Raji (cell line): Measurements from ENCODE around the gene PTH2.
A peak's percentile ranks its signal among the peaks of the same experiment; 100 is the strongest.

Experiments used
- POLR2A ChIP-seq: IDR thresholded peaks from 2 replicates; pipeline ENCODE4 v1.6.1; 2011; ENCODE audit warnings: low read depth, low read length, control low read depth; ENCODE audit not compliant: insufficient read depth

Gene PTH2

DNA sequence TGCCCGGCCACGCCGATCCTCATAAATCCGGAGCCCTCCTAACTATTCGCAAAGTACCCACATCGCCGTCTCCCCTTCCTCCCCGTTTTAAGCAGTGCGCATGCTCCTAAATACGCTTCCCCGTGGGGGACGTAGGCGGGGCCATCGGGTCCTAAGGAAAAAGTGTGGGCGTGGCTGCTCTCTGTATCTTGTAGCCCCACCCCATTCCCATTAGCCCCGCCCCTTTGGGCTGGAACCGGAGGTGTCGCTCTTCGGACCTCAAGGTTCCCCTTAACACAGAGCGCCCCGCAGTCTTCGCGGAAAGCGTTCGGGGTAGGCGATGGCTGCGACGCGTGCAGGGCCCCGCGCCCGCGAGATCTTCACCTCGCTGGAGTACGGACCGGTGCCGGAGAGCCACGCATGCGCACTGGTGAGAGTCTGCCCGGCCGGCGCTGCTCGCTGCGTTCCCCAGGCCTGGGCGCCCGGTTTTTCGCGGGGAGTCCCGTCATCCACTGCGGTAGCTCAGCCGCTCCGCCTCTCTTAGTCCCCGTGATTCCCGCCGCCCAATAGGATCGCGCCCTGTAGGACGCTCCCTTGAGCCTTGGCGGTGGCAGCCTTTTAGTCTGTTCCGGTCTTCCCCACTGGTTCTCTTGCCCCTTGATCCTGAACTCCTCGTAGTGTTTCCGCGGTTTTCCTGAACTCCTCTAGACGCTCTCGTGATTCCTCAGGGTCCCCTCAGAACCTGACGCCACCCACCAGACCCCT lies 29.9 kb upstream of the PTH2 start, which contains the start of gene ALDH16A1:
Gene ALDH16A1, plus strand, starts transcription at position 213 of the 744 bp plus-strand sequence. Its CDS starts 107 bp downstream, at position 320.
- TF ChIP-seq POLR2A = peak; percentile 91

DNA sequence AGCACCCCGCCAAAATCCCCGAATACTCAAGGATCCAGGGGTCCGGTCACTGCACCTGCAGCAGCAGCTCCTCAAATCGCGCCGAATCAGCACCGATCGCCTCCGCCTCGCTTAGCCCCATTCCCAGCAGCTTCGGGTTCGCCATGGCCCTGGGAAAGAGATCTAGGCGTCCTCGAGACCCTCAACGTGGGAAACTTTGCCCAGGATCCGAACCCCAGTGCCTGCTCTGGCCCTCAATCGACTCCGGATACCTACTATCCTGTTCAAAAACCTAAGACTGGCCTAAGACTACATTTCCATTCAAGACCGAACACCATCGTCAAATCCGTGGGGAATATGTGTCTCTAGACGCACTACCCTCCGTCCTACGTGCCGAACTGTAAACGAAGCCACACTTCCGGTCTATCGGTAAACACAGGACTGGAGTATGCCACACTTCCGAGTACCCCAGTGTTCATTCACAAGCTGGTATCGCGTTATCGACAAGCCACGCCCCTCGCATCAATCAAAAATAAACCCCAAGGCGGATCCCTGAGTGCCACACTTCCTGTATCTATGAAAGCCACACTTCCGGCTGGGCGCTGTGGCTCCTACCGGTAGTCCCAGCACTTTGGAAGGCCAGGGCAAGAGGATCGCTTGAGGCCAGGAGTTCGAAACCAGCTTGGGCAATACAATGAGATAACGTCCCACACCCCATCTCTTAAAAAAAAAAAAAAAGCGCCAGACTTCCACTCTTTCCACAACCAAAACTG lies 28.4 kb upstream of the PTH2 start, which contains the start of gene PIH1D1:
Gene PIH1D1, minus strand, starts transcription at position 385 of the 752 bp plus-strand sequence. Its CDS starts 240 bp downstream, at position 145.
- TF ChIP-seq POLR2A = peak; percentile 96

DNA sequence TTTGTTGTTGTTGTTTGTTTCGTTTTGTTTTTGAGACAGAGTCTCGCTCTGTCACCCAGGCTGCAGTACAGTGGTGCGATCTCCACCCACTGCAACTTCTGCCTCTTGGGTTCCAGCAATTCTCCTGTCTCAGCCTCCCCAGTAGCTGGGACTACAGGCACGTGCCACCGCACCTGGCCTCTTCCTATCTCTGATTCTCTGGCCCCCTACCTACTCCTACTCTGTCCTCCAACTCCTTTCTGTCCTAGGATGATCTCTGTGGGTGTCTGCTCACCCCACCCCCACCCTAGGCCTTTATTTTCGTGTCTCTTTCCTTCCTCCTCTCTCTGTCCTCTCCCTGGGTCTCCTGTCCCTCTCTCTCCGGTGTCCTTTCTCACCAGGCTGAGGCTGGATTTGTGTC lies 27.2 kb upstream of the PTH2 start:
- TF ChIP-seq POLR2A = no peak

DNA sequence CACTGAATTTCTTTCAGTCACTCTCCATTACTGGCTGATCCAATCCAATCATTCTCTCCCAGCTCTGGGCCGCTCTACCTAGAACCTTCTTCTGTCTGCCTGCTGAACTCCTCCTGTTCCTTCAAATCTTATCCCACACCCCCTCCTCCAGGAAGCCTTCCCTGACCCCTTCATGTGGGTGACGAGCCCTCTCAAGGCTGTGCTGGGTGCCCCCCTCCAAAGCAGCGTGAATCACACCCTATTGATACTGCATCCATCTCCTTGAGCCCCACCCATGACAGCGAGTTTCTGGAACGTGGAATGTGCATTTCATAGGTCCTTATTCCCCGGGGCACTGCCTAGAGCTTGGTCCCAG lies 25.2 kb upstream of the PTH2 start:
- TF ChIP-seq POLR2A = no peak

DNA sequence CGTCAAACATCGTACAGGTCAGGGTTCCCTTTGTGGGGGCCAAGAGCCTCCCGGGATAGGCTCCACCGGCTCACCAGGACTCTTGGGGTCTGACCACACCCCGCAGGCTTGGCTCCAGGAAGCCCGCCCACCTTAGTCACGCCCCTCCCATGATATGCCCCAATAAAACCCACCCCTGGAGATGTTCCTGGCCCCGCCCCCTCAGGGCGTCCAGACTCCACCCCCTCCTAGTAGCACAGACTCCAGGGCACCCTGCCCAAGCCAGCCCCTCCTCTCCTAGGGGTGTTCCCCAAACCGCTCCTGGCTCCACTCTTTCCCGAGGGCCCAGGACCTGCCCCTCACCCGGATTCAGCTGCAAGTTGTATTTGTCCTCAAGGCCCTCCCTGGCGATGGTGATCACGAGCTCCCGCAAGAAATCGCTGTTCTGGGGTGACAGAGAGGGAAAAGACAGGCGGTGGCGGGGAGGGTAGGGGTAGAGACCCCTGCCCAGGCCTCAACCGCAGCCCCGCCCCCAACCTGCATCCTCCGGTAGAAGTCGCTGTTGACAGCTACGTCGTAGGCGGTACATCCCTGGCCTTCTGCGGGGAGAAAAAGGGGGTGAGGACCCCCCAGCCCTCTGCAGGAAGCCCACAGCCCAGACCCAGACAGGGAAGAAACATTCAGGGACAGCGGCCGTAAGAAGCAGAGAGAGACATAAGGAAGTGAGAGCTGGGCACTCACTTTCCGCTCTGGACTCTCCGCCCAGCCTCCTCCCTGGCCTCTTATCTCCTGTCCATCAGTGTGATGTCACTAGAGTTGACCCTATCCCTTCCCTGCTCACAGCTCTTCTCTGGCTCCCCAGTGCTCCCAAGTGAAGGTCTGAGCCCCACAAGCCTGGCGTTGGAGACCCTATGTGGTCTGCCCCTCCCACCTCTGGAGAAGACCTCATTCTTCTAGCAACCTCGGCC lies 24.5 kb upstream of the PTH2 start:
- no peak for TF ChIP-seq POLR2A

DNA sequence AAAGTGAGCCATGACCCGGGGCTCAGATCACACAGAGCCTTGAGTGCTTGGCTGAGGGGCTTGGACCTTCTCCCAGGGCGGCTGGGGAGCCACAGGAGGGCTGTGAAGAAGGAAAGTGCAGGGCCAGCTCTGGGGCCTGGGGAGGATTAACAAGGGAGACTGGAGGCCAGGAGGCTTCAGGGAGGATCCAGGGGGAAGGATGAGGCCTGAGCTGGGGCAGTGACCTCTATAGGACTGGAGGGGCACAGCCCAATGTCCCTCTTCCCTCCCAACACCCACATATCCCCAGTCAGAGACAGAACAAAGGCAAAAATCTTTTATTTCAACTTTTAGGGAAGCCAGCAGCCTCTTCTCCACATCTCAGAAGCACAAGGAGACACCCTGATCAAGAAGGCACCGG lies 22.8 kb upstream of the PTH2 start:
- no peak for TF ChIP-seq POLR2A

DNA sequence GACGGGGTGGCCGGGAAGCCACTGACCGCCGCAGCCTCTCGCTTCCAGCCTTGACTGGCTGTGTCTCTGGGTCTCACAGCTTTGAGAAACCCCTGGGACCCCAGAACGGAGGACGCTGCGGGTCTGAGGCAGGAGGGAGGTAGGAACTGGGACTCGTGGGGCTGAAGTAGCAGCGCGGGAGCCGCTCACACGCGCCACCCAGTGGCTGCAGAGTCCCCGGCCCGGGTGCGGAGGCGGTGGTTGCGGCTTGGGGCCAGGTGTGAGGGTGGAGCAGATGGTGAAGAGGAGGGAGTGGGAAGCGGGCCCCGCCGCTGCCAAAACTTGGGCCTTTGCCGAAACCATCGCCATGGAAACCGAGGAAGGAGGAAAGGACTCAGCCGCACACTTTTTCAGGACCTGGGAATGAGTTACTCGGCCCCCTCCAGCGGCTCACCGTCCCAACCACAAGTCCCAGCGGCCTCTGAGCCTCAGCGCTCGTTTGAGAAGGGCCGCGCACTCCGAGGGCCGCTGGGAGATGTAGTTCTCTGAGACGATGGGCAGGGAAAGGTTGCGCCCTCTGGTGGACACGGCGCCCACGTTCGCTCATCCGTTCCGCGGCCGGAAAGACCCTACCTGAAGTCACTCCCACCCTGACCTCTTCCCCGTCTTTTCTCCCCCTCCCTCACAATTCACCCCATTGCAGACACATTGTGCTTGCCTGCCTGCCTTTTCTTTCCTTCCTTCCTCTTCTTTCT lies 20.3 kb upstream of the PTH2 start:
- TF ChIP-seq POLR2A = peak; percentile 58; the same call in 1 of the 2 replicates

DNA sequence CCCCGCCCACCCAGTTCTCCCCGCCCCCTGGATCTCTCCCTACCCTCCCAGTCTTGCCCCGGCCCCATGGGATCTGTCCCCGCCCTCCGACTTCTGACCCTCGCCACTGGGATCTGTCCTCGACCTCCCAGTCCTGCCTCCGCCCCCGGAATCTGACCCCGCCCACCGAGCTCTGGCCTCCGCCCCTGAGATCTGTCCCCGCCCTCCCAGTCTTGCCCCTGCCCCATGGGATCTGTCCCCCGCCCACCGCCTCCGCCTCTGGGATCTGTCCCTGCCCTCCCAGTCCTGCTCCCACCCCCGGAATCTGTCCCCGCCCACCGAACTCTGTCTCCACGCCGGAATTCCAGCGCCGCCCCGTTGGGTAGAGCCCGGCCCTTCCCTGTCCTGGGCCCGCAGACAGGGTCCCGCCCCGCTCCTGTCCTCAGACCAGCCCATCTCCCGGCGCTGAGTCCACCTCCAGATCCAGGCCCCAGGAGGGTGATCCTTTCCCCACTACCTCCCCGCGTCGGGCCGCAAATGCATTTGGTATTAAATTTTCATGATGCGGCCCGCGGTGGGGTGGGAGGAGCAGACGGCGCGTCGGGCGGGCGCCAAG lies 19.6 kb upstream of the PTH2 start:
- TF ChIP-seq POLR2A = no peak

DNA sequence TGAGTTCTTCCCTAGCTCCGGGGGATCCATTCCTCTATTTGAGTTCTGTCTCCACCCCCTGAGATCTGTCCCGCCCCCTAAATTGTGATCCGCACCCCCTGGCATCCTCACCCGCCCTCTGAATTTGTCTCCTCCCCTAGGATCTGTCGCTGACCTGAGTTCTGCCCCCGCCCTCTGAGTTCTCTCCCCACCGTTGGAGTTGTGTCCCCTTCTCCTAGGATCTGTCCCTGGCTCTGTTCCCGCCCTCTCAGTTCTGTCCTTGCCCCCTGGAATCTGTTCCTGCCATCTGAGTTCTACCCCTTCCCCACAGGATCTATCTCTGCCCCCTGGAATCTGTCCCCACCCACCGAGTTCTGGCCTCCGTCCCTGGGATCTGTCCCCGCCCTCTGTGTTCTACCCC lies 19.1 kb upstream of the PTH2 start:
- TF ChIP-seq POLR2A = no peak

DNA sequence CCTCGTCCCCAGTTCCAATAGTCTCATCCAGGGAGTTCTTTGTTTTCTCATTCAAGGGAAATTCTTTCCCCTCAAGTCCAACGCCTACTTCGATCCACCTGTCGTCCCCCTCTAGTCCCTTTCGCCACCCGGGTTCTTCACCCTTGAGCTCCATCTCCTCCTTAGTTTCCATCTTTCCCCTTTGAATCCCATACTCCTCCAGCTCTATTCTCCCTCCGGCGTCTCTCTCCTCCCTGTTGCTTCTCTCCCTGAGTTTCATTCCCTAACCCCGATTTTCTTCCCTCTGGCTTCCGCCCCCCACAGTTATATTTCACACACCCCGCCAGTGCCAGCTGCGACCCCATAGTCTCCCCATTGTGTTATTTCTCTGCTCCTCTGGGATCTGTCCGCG lies 18.7 kb upstream of the PTH2 start:
- TF ChIP-seq POLR2A = no peak

DNA sequence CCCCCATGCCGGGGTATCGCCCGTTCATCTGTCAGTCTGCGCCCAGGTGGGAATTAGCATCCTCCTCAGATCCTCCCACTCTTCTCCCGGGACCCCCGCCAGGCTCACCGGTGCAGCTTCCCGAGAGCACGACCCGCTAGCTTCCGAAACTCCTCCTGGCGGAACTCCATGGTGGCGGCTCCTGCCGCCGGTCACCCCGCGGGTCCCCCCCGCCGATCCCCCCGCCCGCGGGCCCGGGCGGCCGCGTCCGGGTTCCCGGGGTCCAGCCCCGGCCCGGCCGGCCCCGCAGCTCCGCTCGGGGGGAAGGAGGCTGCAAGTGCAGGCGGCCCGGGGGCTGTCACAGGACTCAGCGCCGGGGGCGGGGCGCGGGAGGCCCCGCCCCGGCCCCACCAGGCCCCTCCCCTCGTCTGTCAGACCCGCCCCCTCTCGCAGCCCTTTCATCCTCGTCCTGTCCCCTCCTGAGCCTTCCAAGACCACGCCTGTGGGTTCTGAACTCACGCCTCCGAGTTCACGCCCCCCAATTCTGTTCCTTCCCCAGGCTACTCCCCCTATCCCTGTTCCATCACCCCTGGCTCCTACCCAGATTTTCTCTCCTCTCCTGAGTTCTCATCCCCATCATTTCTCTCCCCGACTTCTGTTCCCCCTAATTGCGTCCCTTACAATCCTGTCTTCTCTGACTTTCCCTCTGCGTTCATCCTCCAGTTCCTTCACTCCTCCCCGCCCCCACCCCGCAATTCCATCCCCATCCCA lies 18.1 kb upstream of the PTH2 start, which contains the start of gene SLC17A7:
Gene SLC17A7, minus strand, starts transcription at position 318 of the 750 bp plus-strand sequence. Its CDS starts 148 bp downstream, at position 170.
- TF ChIP-seq POLR2A = no peak

DNA sequence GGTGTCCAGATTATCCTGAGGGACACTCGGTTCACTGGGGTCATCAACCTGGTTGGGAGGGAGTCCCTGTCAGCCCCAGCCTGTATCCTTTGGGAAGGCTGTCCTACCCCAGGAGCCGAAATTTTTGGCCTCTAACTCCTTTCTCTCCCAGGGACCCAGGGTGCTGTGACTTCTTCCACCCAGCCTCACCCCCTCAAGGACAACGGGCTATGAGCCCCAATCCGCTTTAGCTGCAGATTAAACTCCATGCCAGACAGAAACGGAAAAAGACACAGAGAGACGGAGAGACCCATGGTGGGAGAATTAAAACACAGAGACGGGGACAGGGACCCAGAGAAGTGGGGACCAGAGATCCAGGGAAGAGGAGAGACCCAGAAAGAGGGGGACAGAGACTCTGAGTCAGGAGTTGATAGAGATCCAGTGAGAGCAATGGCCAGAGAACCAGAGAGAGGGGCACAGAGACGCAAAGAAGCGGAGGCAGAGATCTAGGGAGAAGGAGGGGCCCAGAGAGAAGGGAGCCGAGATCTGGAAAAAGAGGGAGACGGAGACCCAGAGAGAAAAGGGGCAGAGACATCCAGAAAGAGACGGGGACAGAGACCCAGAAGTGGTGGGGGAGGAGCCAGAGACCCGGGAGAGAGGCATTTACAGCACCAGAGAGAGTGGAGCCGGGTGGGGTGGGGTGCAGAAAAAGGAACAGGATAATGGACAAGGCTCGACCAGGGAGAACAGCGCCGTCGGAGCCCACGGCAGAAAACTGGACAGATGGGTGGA lies 17.4 kb upstream of the PTH2 start:
- no peak for TF ChIP-seq POLR2A

DNA sequence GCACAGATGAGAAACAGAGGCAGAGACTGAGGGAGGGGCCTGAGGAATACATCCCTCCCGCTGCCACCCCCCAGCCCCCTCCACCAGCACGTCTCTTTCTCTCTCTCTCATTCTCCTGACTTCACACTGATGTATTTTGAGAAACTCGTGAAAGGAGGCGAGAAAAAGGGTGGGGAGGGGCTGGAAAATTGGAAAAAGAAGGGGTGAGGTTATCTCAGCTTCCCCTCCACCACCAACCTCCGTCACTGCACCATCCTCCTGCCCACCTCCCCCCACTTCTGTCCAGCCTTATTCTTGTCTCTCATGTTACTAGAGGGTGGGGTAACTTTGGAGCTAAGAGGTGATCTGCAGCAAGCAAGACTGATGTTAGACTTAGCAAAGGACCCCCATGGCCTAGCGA lies 16.6 kb upstream of the PTH2 start:
- no peak for TF ChIP-seq POLR2A
